PC-9 (cell line): ENCODE results near the gene NADSYN1. TPM values are rescaled to one million over a fixed set of nuclear protein-coding genes. Genes with fewer than 3 reads are reported as not detected.
A peak's percentile ranks its signal among the peaks of the same experiment; 100 is the strongest.

Experiments used
- BruUV-seq: library from RNA; stranded (reverse); fragments of 400-500 nt; replicated peaks from 2 replicates; lab custom pipeline; 2021; lab: Mats Ljungman, UMichigan
- CTCF ChIA-PET: fragments of 300-600 bp; sonication (Branson Sonifier 250); formaldehyde crosslinking; loops from one replicate; lab custom pipeline; 2022; ENCODE audit warnings: antibody characterized with exemption; lab: Charles Lee
- POLR2A ChIA-PET: fragments of 300-600 bp; sonication (Branson Sonifier 250); formaldehyde crosslinking; loops from one replicate; lab custom pipeline; 2022; ENCODE audit warnings: antibody characterized with exemption; ENCODE audit not compliant: unreplicated experiment; lab: Charles Lee
- DNase-seq, 2 experiments: peaks; one replicate each; pipeline versions ENCODE4 v3.0.0 to v3.0.0-alpha.2; 2015 to 2022; ENCODE audit warnings: mixed read lengths in 1 of 2
- H2AFZ ChIP-seq: fragments of 200-600 bp; sonication (generic); 2 replicates; pipeline ENCODE4 v1.8.1; 2017; ENCODE audit warnings: antibody characterized with exemption
- H3F3A ChIP-seq: fragments of 200-600 bp; sonication (generic); 2 replicates; pipeline ENCODE4 v1.8.1; 2017; ENCODE audit warnings: antibody characterized with exemption, mild to moderate bottlenecking, low read depth; ENCODE audit not compliant: insufficient read depth
- H3K27ac ChIP-seq: fragments of 200-600 bp; sonication (generic); 2 replicates; pipeline ENCODE4 v1.6.1; 2016; ENCODE audit warnings: mixed run types
- H3K27me3 ChIP-seq: fragments of 200-600 bp; sonication (generic); 2 replicates; pipeline ENCODE4 v1.6.1; 2016; ENCODE audit warnings: low read depth, mixed run types; ENCODE audit not compliant: insufficient read depth
- H3K36me3 ChIP-seq: fragments of 200-600 bp; sonication (generic); 2 replicates; pipeline ENCODE4 v1.6.1; 2016; ENCODE audit warnings: low read depth, mixed run types
- H3K4me1 ChIP-seq: fragments of 200-600 bp; sonication (generic); replicated peaks from 2 replicates; pipeline ENCODE4 v1.6.1; 2016; ENCODE audit warnings: mixed run types; ENCODE audit not compliant: insufficient read depth
- H3K4me2 ChIP-seq: fragments of 200-600 bp; sonication (generic); 2 replicates; pipeline ENCODE4 v1.6.1; 2017; ENCODE audit warnings: mixed run types
- H3K4me3 ChIP-seq: fragments of 200-600 bp; sonication (generic); 2 replicates; pipeline ENCODE4 v1.6.1; 2016; ENCODE audit warnings: mixed run types
- H3K79me2 ChIP-seq: fragments of 200-600 bp; sonication (generic); 2 replicates; pipeline ENCODE4 v1.6.1; 2017; ENCODE audit warnings: low read depth, mixed run types
- H3K9me2 ChIP-seq: fragments of 200-600 bp; sonication (generic); 2 replicates; pipeline ENCODE4 v1.8.1; 2017; ENCODE audit warnings: mild to moderate bottlenecking; ENCODE audit not compliant: insufficient read depth
- H3K9me3 ChIP-seq: fragments of 200-600 bp; sonication (generic); 2 replicates; pipeline ENCODE4 v1.8.1; 2016; ENCODE audit warnings: low read depth; ENCODE audit not compliant: insufficient read depth
- H4K20me1 ChIP-seq: fragments of 200-600 bp; sonication (generic); 2 replicates; pipeline ENCODE4 v1.8.1; 2017; ENCODE audit not compliant: insufficient read depth
- EZH2 ChIP-seq: fragments of 200-600 bp; sonication (generic); IDR thresholded peaks from 2 replicates; pipeline ENCODE4 v1.8.0; 2017; ENCODE audit warnings: antibody characterized with exemption, low read depth
- intact Hi-C: fragments of 100-400 bp; cut with micrococcal nuclease; formaldehyde crosslinking; loops from one replicate; pipeline ENCODE4 v1.10.0; 2022; ENCODE audit not compliant: unreplicated experiment
- total RNA-seq: library from RNA; stranded (reverse); gene quantifications from 2 replicates; pipeline ENCODE4 v1.2.3, GENCODE V29; 2021
- TF ChIP-seq, protein P1 (sequence below): fragments of 200-600 bp; sonication (generic); conservative IDR thresholded peaks from 2 replicates; pipeline ENCODE4 v1.6.1; 2017; ENCODE audit warnings: mixed run types, antibody characterized with exemption, mild to moderate bottlenecking, moderate library complexity

The NADSYN1 gene
- total RNA-seq, 1 experiment from 2014 or later: 118 TPM

DNA sequence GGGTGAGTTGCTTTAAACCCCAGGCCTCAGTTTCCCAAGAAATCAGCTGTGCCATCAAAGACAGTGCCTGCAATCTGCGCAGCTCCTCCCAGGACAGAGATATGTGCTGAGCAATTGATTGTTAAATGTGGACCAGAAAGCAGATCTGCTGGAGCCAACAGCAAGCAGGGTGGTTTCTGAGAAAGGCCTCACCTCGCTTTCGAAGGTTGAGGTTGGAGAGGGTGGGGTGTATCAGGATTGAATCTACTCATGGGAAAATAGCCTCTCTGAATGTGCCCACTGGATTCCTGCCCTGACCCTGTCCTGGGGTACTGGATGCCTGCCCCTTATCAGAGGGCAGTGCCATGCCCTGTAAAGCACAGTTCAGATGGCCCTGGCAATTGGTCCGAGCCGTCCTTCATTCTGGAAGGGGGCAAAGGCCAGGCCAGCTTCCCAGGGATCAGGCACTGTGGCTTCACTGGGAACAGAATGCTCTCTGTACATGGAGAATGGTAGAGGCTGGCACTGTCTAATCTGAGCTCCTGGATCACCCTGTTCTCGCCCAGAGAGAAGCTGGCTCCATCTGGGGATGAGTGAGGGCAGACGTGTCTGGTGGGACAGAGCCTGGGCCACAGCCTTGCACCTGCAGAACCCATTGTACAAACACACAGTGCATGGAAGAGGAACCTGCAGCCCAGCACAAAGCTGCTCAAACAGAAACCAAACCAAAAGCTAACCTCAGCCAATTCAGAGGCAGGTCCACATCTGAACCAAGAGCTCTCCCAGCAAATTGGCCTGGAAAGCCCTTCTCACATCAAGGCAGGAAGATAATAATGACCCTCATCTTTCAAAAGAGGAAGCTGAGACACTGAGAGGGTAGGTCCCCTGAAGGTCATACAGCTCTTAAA, 20.0 kb upstream of the NADSYN1 start:
- H3K79me2 ChIP-seq: no peaks in the 10 kb centered on the region
- H3K4me2 ChIP-seq: peak overlapping the region; percentile 9
- H3K9me2 ChIP-seq: no peaks in the 10 kb centered on the region
- no TSS peak for BruUV-seq
- H3K9me3 ChIP-seq: no peaks in the 10 kb centered on the region
- H3K27ac ChIP-seq: no peak overlapping the region
- H3K4me1 ChIP-seq: peaks cover 18% of the 10 kb centered on the region
- CTCF ChIA-PET: interaction anchor here (0.8 to 1.0 kb wide), 2 partner anchors 130 to 147 kb away, joined by 3 to 4 read pairs; no protein-coding TSS in a partner anchor
- H3F3A ChIP-seq: peaks cover 26% of the 10 kb centered on the region
- TF ChIP-seq, protein P1, sequence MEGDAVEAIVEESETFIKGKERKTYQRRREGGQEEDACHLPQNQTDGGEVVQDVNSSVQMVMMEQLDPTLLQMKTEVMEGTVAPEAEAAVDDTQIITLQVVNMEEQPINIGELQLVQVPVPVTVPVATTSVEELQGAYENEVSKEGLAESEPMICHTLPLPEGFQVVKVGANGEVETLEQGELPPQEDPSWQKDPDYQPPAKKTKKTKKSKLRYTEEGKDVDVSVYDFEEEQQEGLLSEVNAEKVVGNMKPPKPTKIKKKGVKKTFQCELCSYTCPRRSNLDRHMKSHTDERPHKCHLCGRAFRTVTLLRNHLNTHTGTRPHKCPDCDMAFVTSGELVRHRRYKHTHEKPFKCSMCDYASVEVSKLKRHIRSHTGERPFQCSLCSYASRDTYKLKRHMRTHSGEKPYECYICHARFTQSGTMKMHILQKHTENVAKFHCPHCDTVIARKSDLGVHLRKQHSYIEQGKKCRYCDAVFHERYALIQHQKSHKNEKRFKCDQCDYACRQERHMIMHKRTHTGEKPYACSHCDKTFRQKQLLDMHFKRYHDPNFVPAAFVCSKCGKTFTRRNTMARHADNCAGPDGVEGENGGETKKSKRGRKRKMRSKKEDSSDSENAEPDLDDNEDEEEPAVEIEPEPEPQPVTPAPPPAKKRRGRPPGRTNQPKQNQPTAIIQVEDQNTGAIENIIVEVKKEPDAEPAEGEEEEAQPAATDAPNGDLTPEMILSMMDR: no peak
- no peak for TF ChIP-seq EZH2
- H3K4me3 ChIP-seq: no peak overlapping the region
- H3K27me3 ChIP-seq: no peaks in the 10 kb centered on the region
- peaks cover 6% of the 10 kb centered on the region; the same call in 1 of the 2 replicates for H3K36me3 ChIP-seq
- POLR2A ChIA-PET: interaction anchor here (0.6 kb wide), 3 partner anchors 12 to 109 kb away, joined by 3 to 7 read pairs (median 6); no protein-coding TSS in a partner anchor
- H2AFZ ChIP-seq: no peak overlapping the region
- intact Hi-C loops: loop anchor here (2.0 kb wide), 1 partner anchor 14 kb away; no protein-coding TSS in a partner anchor
- no peaks in the 10 kb centered on the region for H4K20me1 ChIP-seq
- DNase-seq: no peak

DNA sequence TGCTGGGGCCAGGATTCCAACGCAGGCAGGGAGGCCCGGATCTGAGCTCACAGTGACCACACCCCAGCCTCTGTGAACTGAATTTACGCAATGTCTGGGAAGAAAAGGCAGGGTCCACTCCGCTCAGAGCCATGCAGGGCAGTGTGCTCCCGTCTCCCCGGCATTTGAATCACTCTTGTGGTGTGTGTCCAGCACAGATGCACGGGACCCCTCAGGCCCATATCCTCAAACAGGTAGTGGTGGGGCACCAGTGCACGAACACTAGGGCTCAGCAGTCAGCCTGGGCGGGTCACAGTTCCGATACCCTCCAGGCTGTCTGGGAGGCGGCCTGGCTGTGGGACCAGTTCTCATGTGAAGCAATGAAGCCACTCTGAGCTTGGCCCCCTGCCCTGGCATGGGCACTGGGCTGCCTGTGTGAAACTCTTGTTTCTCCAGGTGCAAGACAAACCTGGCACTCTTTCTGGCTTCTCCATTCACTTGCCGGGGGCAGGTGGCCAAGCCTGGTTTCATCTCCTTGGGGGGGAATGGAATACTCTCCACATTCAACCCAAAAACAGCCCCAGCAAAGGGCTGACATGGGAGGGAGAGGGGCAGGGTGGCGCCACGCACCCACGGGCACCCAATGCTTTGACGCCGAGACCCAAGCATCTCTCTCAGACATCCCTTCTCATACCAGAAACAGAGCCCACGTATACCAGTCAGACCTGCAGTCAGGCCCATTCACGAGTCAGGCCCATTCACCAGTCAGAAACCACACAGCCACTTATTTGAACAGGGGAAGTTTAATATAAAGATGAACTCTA, 19.2 kb upstream of the NADSYN1 start:
- Histone ChIP-seq H3K9me3 (no peaks in the 10 kb centered on the region), H3K27ac (no peak overlapping the region), H2AFZ (no peak overlapping the region), H3F3A (peaks cover 26% of the 10 kb centered on the region), H3K36me3 (peaks cover 9% of the 10 kb centered on the region; the same call in 1 of the 2 replicates), H3K79me2 (no peaks in the 10 kb centered on the region), H3K9me2 (no peaks in the 10 kb centered on the region), H3K4me2 (peak overlapping the region; percentile 9), H3K4me3 (no peak overlapping the region), H4K20me1 (no peaks in the 10 kb centered on the region), H3K4me1 (peaks cover 18% of the 10 kb centered on the region), H3K27me3 (no peaks in the 10 kb centered on the region)
- CTCF ChIA-PET: interaction anchor here (0.8 to 1.0 kb wide), 2 partner anchors 129 to 146 kb away, joined by 3 to 4 read pairs; no protein-coding TSS in a partner anchor
- BruUV-seq: no TSS peak
- peak in 1 of 2 experiments; percentile 45 for DNase-seq
- intact Hi-C loops: loop anchor here (2.0 kb wide), 1 partner anchor 13 kb away; no protein-coding TSS in a partner anchor
- TF ChIP-seq, protein P1: no peak
- TF ChIP-seq EZH2: no peak
- POLR2A ChIA-PET: interaction anchor here (0.6 kb wide), 2 partner anchors 13 to 19 kb away, joined by 6 to 7 read pairs; no protein-coding TSS in a partner anchor

DNA sequence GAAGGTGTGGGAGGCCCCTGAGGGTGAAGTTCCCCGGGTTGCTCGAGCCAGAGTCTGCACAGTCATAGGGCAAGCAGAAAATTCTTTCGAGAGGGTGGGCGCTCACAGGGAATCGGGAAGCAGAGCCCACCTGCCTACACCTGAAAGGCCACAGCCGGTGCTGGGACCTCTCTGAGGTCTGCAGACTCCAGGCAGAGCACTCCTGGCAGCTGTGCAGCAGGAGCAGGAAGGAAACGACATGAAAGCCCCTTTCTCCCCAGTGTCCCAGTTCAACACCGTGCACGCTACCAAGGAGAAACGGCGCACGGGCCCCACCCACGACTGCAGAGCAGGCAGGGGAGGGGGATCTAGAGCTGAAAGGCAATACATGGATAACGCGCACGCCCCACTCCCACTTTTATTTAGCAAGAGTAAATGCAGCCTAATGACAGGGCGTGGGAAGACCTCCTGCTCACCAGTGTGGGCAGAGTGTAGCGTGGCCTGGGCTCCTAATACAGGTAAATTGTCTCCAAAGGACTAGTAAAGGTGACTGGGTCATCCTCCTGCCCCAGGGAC, 18.4 kb upstream of the NADSYN1 start:
- CTCF ChIA-PET: no interaction called here
- TSS peak; percentile 17 for BruUV-seq
- peaks cover 18% of the 10 kb centered on the region for H3K4me1 ChIP-seq
- H4K20me1 ChIP-seq: peaks cover 2% of the 10 kb centered on the region; the same call in 1 of the 2 replicates
- no peaks in the 10 kb centered on the region for H3K9me3 ChIP-seq
- no peak for DNase-seq
- POLR2A ChIA-PET: no interaction called here
- H3K9me2 ChIP-seq: no peaks in the 10 kb centered on the region
- H3F3A ChIP-seq: peaks cover 26% of the 10 kb centered on the region
- no peak overlapping the region for H2AFZ ChIP-seq
- no peak overlapping the region for H3K4me3 ChIP-seq
- H3K27me3 ChIP-seq: no peaks in the 10 kb centered on the region
- H3K4me2 ChIP-seq: no peak overlapping the region
- peaks cover 13% of the 10 kb centered on the region for H3K36me3 ChIP-seq
- H3K27ac ChIP-seq: no peak overlapping the region
- intact Hi-C loops: no loop called here
- TF ChIP-seq, protein P1: no peak
- no peak for TF ChIP-seq EZH2
- no peaks in the 10 kb centered on the region for H3K79me2 ChIP-seq
